HG03196 (cell line): Measurements from ENCODE around the gene ACOT11.

Experiments
- ATAC-seq: cut with Tn5 transposase; IDR thresholded peaks from one replicate; pipeline ENCODE4 v1.9.1; 2021; ENCODE audit not compliant: unreplicated experiment

Gene ACOT11

DNA sequence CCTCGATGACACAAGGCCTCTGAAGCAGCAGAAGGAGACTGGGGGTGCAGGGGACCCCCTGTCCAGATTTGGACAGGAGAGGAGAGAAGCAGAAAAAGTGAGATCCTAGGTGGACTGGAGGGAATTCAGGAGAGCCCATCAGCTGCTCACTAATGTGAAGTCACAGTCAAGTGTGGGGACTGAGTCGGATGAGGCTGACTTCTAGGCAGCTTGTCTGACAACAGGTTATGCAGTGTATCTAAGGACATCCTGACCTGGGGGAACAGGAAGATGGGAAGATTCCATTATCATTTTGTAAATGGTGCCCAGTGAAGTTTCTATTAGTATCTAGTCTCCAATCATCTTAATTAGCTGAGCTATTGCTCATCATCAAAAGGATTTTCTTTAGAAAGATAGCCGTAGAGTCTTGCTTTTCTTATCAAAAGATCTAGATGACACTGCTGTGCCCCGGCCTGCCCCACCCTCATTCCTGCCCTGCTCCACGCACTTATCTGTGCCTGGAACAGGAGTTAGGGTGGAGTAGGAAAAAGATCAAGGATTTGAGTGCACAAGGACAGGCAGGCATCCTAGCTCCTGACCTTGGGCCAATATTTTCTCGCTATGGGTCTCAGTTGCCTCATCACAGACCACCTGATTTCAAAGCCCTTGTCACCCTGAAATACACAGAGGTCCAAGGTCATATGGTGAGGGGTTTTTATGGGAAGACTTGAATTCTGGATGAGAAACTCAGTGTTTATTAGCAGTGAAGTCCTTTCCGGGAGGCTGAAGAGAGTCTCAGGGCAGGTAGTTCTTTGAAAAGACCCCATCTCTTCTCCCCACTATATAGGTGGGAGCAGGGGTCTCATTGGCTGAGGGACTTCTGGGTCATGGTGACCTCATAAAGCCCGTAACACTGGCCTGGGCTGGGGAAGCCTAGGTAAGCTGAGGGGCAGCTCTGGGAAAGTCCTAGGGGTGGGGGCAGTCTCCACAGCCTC, 93.1 kb downstream of the ACOT11 start, which contains the start of gene MROH7:
TSS of gene MROH7 (plus strand) at position 924 of the 974 bp plus-strand sequence. CDS start 11,141 bp downstream, outside the sequence.
- ATAC-seq = no peak

DNA sequence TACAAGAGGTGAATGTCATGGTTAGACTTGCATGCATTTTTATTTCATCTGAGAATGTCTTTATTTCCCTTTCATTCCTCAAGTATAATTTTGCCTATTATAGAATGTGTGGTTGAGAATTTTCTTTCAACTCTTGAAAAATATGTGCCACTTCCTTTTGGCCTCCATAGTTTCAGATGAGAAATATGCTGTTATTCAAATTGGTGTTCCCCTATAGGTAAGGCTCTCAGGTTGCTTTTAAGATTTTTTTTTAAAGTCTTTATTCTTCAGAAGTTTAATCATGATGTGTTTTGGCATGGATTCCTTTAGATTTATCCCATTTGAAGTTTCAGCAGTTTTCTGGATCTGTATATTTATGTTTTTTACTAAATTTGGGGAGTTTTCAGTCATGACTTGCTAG, 95.7 kb downstream of the ACOT11 start:
- no peak for ATAC-seq

DNA sequence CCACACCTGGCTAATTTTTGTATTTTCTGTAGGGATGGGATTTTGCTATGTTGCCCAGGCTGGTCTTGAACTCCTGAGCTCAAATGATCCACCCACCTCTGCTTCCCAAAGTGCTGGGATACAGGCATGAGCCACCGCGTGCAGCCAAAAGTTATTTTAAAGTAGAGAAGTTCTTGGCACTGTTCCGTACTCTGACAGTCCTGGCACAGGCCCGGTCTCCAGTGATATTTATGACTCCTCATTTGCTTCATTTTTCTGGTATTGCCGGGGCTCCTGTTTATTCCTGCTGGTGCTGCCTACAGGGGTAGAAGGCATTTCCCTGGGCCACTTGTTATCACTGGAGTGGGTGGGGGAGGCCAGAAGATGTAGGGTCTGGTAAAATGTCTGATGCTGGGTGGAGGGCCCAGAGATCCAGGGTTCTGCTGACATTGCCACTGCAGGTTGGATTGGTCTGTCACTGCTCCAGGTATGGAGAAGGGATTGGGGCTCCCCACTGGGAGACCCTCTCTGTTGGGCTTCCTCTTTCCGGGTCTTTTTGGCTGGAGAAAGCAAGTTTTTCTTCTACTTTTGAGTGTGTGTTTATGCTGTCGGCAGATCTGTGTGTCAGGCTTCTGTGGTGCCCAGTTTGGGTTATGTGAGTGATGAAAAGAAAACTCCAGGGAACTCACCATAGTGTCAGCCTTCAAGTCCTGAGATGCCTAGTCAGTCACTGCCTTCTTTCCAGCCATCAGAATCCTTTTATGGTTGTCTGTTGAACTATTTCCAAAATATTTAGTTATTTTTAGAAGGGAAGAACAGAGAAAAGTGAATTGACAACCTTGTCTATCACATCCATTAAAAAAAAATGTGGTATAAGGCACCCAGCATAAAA, 98.0 kb downstream of the ACOT11 start:
- no peak for ATAC-seq

DNA sequence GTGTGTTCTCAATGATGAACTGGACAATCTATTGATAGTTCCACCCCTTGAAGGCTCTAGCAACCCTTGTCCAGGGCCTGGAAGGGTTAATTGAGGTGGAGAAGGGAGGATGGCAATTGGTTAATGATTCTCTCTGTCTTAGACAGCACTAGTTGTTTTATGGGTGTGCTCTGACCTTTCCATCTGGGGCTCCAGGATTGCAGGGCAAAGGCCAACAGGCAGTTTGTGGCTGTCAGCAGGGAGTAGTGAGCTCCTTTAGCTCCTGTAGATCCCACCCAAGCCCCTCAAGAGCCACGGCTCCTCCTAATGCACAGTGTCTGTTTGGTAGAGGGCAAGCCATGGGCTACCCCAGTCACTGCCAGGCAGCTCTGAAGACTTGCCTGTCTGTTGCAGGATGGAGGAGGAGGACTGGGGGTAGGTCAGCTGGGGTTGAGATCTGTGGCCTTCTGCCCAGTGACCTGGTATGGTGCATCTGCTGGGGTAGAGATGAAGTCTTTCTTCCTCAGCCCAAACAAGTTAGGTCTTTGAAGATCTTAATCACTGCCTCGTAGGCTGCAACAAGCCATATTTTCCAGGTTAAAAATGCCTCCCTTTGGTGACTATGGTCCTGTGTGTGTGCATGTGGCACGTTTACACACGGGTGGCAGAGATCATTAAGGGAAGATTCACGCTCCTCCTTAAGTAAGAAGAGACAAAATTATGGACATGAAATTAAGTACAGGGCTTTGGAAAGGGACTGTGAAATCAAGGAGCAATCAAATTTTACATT, 101.3 kb downstream of the ACOT11 start:
- no peak for ATAC-seq

DNA sequence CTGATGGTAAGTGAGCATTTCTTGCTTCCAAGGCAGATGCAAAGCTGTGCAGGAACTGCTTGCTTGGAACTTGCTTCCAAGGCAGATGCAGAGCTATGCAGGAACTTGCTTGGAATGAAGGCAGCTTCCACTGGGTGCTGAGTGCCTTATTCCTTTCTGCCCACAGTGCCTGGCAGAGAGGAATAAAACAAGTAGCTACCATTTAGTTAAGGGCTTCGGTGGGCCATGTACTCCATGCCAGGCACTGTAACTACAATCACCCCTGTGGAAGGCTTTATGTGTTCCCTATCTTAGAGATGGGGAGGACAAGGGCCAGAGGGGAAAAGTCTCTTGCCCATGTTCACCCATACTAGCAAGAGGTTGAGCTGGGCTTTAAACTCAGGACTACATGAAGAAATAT, 101.9 kb downstream of the ACOT11 start:
- no peak for ATAC-seq

DNA sequence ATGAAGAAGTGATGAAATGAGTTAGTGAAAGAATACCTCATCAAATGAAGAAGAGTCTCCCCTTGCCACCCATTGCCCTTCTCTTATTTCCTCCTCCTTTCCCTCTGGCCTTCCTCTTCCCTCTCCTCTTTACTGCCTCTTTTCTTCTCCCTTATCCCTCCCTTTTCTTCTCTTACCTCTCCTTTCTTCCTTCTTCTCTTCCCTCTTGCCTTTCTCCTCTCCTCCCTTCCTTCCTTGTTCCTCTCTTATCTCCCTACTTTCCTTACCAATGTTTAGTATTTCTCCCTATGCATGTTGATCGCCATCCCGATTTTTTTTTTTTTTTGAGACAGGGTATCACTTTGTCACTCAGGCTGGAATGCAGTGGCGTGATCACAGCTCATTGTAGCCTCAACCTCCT, 102.4 kb downstream of the ACOT11 start:
- ATAC-seq = no peak

DNA sequence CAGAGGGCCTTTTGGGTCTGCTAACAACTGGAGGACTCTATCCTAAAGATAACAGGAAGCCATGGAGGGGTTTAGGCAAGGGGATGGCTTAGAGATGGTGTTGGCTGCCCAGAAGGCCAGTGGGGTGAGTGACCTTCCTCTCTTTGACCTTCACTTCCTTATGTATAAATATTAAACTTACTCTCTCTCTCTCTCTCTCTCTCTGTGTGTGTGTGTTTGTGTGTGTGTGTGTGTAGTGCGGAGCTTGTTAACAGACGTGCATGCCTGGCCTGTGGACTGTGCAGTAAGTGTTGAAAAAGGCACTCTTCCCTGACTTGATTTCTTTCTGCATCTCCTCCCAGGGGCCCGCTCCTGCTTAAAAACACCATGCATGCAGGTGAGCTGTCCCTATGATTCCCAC, 103.6 kb downstream of the ACOT11 start:
- no peak for ATAC-seq

DNA sequence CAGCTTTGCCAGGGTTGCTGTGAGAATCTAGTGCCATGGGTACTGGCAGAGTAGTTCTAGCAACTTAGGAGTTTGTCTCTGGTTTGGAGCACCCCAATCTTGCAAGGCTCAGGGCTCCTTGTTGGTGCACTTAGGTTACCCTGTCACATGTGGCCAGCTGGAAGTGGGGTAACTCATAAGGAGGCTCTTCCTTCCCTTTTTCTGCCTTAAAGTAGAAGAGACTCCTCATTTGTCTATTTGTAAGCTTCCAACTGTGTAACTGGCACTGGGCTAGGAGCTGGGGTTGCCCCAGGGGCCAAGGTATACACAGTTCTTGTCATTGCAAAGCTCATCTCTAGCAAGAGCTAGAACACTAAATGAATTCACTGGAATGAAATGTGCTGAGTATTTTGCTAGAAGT, 104.1 kb downstream of the ACOT11 start:
- ATAC-seq = no peak

DNA sequence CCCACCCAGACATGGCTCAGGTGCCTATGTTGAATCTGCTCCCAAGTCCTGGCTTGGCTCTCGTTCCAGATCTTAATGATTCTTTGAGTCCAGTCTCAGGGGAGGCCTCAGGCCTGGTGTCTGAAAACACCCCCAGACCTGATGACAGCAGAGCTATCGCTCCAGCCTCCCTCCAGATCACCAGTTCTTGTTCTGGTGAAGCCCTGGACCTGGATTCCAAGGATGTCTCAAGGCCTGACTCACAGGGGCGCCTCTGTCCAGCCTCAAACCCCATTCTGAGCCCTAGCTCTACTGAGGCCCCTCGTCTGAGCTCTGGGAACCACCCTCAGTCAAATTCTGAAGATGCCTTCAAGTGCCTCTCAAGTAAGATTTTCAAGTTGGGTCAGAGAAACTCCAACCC, 105.0 kb downstream of the ACOT11 start:
- ATAC-seq = no peak

DNA sequence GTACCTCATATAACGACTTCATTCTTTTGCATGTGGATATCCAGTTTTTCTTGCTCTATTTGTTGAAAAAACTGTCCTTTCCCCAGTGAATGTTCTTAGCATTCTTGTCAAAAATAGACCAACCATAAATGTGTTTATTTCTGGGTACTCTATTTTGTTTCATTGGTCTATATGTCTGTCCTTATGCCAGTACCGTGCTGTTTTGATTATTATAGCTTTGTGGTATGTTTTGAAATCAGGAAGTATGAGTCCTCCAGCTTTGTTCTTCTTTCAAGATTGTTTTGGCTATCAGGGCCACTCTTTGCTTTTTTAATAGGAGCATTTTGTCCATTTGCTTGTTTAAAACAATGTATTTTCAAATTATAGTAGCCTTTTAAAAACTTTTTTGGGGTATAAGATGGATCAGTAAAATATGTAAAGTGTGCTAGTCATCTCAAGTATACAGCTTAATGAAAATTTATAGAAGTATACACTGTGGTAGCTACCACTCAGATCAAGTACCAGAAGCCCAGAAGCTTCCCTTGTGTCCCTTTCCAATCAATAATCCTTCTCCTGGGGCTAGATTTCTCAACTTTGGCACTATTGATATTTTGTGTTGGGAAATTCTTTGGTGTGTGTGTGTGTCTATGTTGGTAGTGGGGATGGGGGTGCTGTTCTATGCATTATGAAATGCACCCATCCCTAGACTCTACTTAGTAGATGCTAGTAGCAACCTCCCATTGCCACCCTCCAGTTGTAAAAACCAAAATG, 110.3 kb downstream of the ACOT11 start:
- ATAC-seq = no peak
